ENCODE measurements around the gene FAM53B. TPM values are rescaled to one million over a fixed set of nuclear protein-coding genes. Genes with fewer than 3 reads are reported as not detected.

Gene FAM53B
- total RNA-seq, 3 donors from 2014 or later = 17.0 to 39.7 (median 22.8) TPM

GRCh38 chr10:124655191-124656112 lies 88.7 kb downstream of the FAM53B start:
- no peaks in the 10 kb centered on the region for H3K27me3 ChIP-seq
- TF ChIP-seq POLR2AphosphoS5 (IDR thresholded peaks at IDR 0.05) = no peak
- TF ChIP-seq, protein P1, sequence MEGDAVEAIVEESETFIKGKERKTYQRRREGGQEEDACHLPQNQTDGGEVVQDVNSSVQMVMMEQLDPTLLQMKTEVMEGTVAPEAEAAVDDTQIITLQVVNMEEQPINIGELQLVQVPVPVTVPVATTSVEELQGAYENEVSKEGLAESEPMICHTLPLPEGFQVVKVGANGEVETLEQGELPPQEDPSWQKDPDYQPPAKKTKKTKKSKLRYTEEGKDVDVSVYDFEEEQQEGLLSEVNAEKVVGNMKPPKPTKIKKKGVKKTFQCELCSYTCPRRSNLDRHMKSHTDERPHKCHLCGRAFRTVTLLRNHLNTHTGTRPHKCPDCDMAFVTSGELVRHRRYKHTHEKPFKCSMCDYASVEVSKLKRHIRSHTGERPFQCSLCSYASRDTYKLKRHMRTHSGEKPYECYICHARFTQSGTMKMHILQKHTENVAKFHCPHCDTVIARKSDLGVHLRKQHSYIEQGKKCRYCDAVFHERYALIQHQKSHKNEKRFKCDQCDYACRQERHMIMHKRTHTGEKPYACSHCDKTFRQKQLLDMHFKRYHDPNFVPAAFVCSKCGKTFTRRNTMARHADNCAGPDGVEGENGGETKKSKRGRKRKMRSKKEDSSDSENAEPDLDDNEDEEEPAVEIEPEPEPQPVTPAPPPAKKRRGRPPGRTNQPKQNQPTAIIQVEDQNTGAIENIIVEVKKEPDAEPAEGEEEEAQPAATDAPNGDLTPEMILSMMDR (IDR thresholded peaks at IDR 0.05) = no peak
- TF ChIP-seq POLR2A (IDR thresholded peaks at IDR 0.05) = no peak
- no peaks in the 10 kb centered on the region for H3K36me3 ChIP-seq
- no peak overlapping the region for H3K4me3 ChIP-seq
- DNase-seq (ENCODE audit: low spot score in 2 of 2) = no peak
- peak overlapping the region; percentile 79 to 80 for H3K27ac ChIP-seq
- intact Hi-C loops (cut with DNase I; ENCODE audit: low total_unique reads) = loop anchor here (10.0 kb wide), 1 partner anchor 79 kb away; no protein-coding TSS in a partner anchor
- H3K9me3 ChIP-seq = no peaks in the 10 kb centered on the region
- peaks cover 6 to 23% of the 10 kb centered on the region in 2 donors for H3K4me1 ChIP-seq

DNA sequence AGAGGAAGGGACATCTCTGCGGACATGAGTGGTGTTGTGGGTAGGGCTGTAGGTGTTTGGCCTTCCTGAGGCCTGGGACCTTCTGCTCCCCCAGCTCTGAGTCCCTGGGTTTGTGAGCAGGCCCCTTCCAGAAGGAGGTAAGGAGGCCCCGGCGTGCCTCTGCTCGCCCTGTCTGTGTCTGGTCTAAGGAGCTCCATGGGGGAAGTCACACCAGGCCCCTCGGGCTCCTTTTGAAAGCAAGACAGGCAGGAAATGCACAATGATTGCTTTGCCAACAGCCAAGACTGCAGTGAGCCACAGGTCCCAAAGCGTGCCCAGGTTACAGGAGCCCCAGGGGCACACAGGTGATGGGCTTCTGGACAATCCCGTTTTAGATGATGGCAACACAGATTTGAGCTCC lies 89.5 kb downstream of the FAM53B start:
- intact Hi-C loops (cut with DNase I; ENCODE audit: low total_unique reads) = loop anchor here (10.0 kb wide), 1 partner anchor 80 kb away; no protein-coding TSS in a partner anchor
- no peak overlapping the region for H3K4me3 ChIP-seq
- TF ChIP-seq POLR2AphosphoS5 (IDR thresholded peaks at IDR 0.05) (no peak), POLR2A (IDR thresholded peaks at IDR 0.05) (no peak)
- TF ChIP-seq, protein P1 (IDR thresholded peaks at IDR 0.05) = no peak
- H3K27me3 ChIP-seq = no peaks in the 10 kb centered on the region
- no peaks in the 10 kb centered on the region for H3K36me3 ChIP-seq
- peaks cover 6 to 23% of the 10 kb centered on the region in 2 donors for H3K4me1 ChIP-seq
- peak overlapping the region; percentile 79 to 80 for H3K27ac ChIP-seq
- no peaks in the 10 kb centered on the region for H3K9me3 ChIP-seq
- peak in 1 of 2 donors; percentile 43 for DNase-seq (ENCODE audit: low spot score in 2 of 2)

DNA sequence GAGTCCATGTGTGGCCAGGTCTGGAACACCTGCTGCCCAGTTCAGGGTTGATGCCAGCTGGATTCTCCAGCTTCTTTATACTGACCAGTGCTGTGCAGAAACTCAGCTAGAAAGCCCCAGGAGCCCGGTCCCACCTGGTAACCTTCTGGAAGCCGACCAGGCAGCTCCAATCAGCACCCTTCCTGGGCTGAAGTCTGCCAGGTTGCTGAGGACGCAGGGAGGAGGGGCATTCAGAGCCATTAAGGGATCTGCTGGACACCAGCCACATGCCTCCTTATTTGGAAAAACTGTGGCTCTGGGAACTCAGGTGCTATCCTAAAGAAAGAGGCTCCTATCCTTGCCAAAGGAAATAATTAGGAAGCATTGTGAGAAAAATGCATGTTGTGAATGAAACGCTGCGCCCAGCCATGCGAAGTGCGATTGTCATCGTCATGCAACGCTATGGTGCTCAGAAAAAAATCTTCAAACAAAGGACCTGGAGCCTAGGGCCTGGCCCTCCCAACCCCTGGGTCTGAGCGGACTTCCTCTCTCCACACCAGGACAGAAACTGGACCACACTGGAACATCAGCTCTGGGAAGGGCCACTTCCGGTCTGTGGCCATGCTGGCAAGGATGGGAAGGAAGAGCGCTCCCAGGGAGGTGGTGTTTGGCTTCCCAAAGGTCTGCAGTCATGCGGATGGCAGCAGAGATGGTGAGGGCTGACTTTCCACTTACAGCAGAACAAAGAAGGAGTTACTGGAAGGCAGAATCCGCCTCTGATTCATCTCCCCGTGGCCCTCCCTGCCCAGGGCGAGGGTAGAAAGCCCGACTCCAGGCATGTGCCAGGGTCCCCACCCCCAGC lies 90.1 kb downstream of the FAM53B start:
- Histone ChIP-seq H3K9me3 (no peaks in the 10 kb centered on the region), H3K36me3 (no peaks in the 10 kb centered on the region), H3K4me1 (peaks cover 6 to 23% of the 10 kb centered on the region in 2 donors), H3K27me3 (no peaks in the 10 kb centered on the region), H3K27ac (peak overlapping the region; percentile 79 to 80), H3K4me3 (no peak overlapping the region)
- no peak for DNase-seq (ENCODE audit: low spot score in 2 of 2)
- intact Hi-C loops (cut with DNase I; ENCODE audit: low total_unique reads) = loop anchor here (10.0 kb wide), 1 partner anchor 81 kb away; no protein-coding TSS in a partner anchor
- no peak for TF ChIP-seq POLR2A (IDR thresholded peaks at IDR 0.05)
- TF ChIP-seq POLR2AphosphoS5 (IDR thresholded peaks at IDR 0.05) = peak in 2 of 3 donors; percentile 42 to 44

GRCh38 chr10:124653311-124653710 lies 90.9 kb downstream of the FAM53B start:
- Histone ChIP-seq H3K36me3 (no peaks in the 10 kb centered on the region), H3K9me3 (no peaks in the 10 kb centered on the region), H3K27me3 (no peaks in the 10 kb centered on the region), H3K4me1 (peaks cover 6 to 23% of the 10 kb centered on the region in 2 donors), H3K27ac (peak overlapping the region; percentile 79 to 80), H3K4me3 (no peak overlapping the region)
- no peak for DNase-seq (ENCODE audit: low spot score in 2 of 2)
- intact Hi-C loops (cut with DNase I; ENCODE audit: low total_unique reads) = loop anchor here (10.0 kb wide), 1 partner anchor 81 kb away; no protein-coding TSS in a partner anchor
- no peak for TF ChIP-seq POLR2AphosphoS5 (IDR thresholded peaks at IDR 0.05)
- TF ChIP-seq, protein P1 (IDR thresholded peaks at IDR 0.05) = no peak
- TF ChIP-seq POLR2A (IDR thresholded peaks at IDR 0.05) = no peak

- intact Hi-C loops (cut with DNase I; ENCODE audit: low total_unique reads) = loop anchor here (10.0 kb wide), 1 partner anchor 82 kb away; no protein-coding TSS in a partner anchor
- TF ChIP-seq, protein P1 (IDR thresholded peaks at IDR 0.05) = no peak
- TF ChIP-seq POLR2A (IDR thresholded peaks at IDR 0.05) (no peak), POLR2AphosphoS5 (IDR thresholded peaks at IDR 0.05) (no peak)
- no peak for DNase-seq (ENCODE audit: low spot score in 2 of 2)
- Histone ChIP-seq H3K4me1 (peaks cover 6 to 23% of the 10 kb centered on the region in 2 donors), H3K27ac (peak overlapping the region in 1 of 2 donors; percentile 80), H3K36me3 (no peaks in the 10 kb centered on the region), H3K27me3 (no peaks in the 10 kb centered on the region), H3K4me3 (no peak overlapping the region), H3K9me3 (no peaks in the 10 kb centered on the region)
These were observed 91.5 kb downstream of the FAM53B start for GRCh38 chr10:124652701-124653100.

Data from breast epithelium (tissue), 4 donors.